ENCODE measurements around the gene POLG2. TPM values are rescaled to one million over a fixed set of nuclear protein-coding genes. Genes with fewer than 3 reads are reported as not detected.

The POLG2 gene
- total and polyA plus RNA-seq, 2 of the 8 experiments (the other 6 are each of a cell fraction or from before 2014, with no cell fraction given) = 9.7 to 34.3 TPM

DNA sequence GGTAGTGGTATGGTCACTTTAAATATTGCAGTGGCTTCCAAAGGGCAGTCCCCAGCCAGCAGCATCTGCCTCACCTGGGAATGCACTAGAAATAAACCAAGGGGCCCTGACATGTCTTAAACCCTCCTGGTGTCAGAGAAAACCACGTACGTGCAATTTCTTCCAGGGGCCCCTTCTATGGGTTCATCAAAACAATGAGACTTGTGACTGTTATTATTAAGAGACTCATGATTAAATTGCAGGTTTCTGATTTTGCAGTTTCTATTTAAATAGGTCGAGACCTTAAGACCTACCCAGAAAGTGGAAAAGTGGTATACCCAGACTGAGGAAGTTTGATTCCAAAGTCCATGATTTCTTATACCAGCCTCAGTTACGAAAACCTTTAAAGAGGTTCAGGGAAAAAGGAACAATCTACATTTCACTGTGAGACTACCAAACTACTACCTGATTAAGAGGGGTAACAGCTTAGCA lies 746 bp upstream of the POLG2 start:
- no peak overlapping the region for H2BK15ac ChIP-seq (ENCODE audit: low read length)
- no peak overlapping the region for H2BK120ac ChIP-seq (replicated peaks; ENCODE audit: low read depth, low read length)
- peak overlapping the region; percentile 83 to 92 for H3K4me2 ChIP-seq (ENCODE audit: insufficient read depth in 1 of 2, low read depth in 2 of 2, low read length in 2 of 2)
- WGBS, 2 experiments (ENCODE audit: extremely low coverage in 1 of 2, insufficient coverage in 1 of 2, insufficient read length in 1 of 2, insufficient replicate concordance in 2 of 2, low coverage in 1 of 2, low lambda C conversion rate in 2 of 2, missing lambda C conversion rate in 1 of 2) = 60% methylated on average over 4 of the region's 4 CpGs; no CpG with 5 or more reads in 1 of the 2 experiments
- peak overlapping the region; percentile 67 to 92 (median 80); a peak in 7 of 8 replicates for H3K4me3 ChIP-seq (ENCODE audit: extremely low read depth in 1 of 4, insufficient read depth in 2 of 4, low read depth in 3 of 4, low read length in 4 of 4)
- peaks cover 6% of the 10 kb centered on the region for H3K79me1 ChIP-seq (ENCODE audit: low read depth, low read length)
- peaks cover 0 to 7% (median 3%) of the 10 kb centered on the region in 4 experiments; a peak in 5 of 7 replicates for H3K4me1 ChIP-seq (replicated peaks in 1 of 4; ENCODE audit: control insufficient read depth in 3 of 4, insufficient read depth in 4 of 4, low read length in 3 of 4)
- no peaks in the 10 kb centered on the region for H3K9me3 ChIP-seq (ENCODE audit: insufficient read depth in 2 of 2, low read depth in 1 of 2, low read length in 1 of 2)
- no peak overlapping the region for H3K14ac ChIP-seq (ENCODE audit: insufficient read length)
- no peak overlapping the region for H3K23ac ChIP-seq (ENCODE audit: insufficient read length)
- peaks cover 7 to 14% of the 10 kb centered on the region in 2 experiments for H4K20me1 ChIP-seq (replicated peaks in 1 of 2; ENCODE audit: control insufficient read depth in 1 of 2, insufficient read depth in 2 of 2, low read length in 2 of 2)
- no peaks in the 10 kb centered on the region for H3K27me3 ChIP-seq (replicated peaks in 1 of 4; ENCODE audit: control insufficient read depth in 3 of 4, extremely low read depth in 1 of 4, insufficient read depth in 3 of 4, low read length in 3 of 4)
- POLR2A ChIA-PET (ENCODE audit: partially characterized antibody) = interaction anchor here (1.0 to 11.8 kb wide), 27 partner anchors 7 to 352 kb away, joined by 3 to 320 read pairs (median 5); partner anchors contain the start of genes CEP95, DDX5 and SMURF2
- FAIRE-seq (no peak), DNase-seq (ENCODE audit: low read depth in 1 of 2, low spot score in 2 of 2) (no peak)
- H3K4ac ChIP-seq (replicated peaks; ENCODE audit: insufficient read length, low read depth, low read length) = no peak overlapping the region
- no peak overlapping the region for H2AK5ac ChIP-seq (ENCODE audit: low read depth, low read length)
- no peak overlapping the region for H2AFZ ChIP-seq (ENCODE audit: low read length)
- no peak overlapping the region for H2BK5ac ChIP-seq (ENCODE audit: low read depth, low read length)
- peaks cover 6% of the 10 kb centered on the region for H3K23me2 ChIP-seq (ENCODE audit: low read depth, low read length)
- H3K27ac ChIP-seq (ENCODE audit: low read depth, low read length) = no peak overlapping the region
- peaks cover 30 to 58% (median 41%) of the 10 kb centered on the region in 4 experiments for H3K36me3 ChIP-seq (ENCODE audit: control insufficient read depth in 2 of 4, insufficient read depth in 4 of 4, low read length in 3 of 4)
- H4K8ac ChIP-seq (ENCODE audit: extremely low read depth, insufficient read depth, low read length) = no peak overlapping the region
- no peak overlapping the region for H3K56ac ChIP-seq (replicated peaks; ENCODE audit: insufficient read length, low read depth, low read length)
- H2BK12ac ChIP-seq (ENCODE audit: low read depth, low read length) = no peak overlapping the region
- peak overlapping the region in 1 of 4 experiments; percentile 57; a peak in 2 of 7 replicates for H3K9ac ChIP-seq (replicated peaks in 1 of 4; ENCODE audit: extremely low read depth in 1 of 4, low read depth in 3 of 4, low read length in 3 of 4)
- H3K79me2 ChIP-seq (ENCODE audit: control insufficient read depth in 1 of 2, insufficient read depth in 2 of 2, low read length in 2 of 2) = peaks cover 10 to 56% of the 10 kb centered on the region in 2 experiments
- CTCF ChIA-PET (ENCODE audit: partially characterized antibody) = interaction anchor here (1.2 to 4.6 kb wide), 3 partner anchors 13 to 78 kb away, joined by 3 to 29 read pairs (median 6); no protein-coding TSS in a partner anchor
- no peak overlapping the region for H4K91ac ChIP-seq (replicated peaks; ENCODE audit: insufficient read length, low read length)
- no peak overlapping the region for H2BK20ac ChIP-seq (ENCODE audit: low read length)
- TF ChIP-seq HDAC2 (IDR thresholded peaks at IDR 0.05; ENCODE audit: borderline replicate concordance in 1 of 2, low read depth in 2 of 2, low read length in 2 of 2) (no peak), TAF7 (optimal IDR thresholded peaks at IDR 0.05; ENCODE audit: borderline replicate concordance, low read depth, low read length) (peak; percentile 14), POLR2A (IDR thresholded peaks at IDR 0.05; ENCODE audit: control extremely low read depth in 1 of 2, low read depth in 2 of 2, low read length in 2 of 2) (0 out of 3 replicates have a peak, but pooled peaks of 1 of the 2 experiments have one; percentile 11)
- no peak overlapping the region for H4K5ac ChIP-seq (ENCODE audit: insufficient read length, low read depth, low read length)
- no peak overlapping the region for H3K18ac ChIP-seq (ENCODE audit: extremely low read depth, low read length)
